HL-60 (cell line): Measurements from ENCODE around the gene ERC2.

Experiments used
- DNase-seq, 2 experiments: peaks; one replicate each; pipeline ENCODE4 v3.0.0-alpha.2; 2010 to 2020; ENCODE audit warnings: low read depth in 1 of 2, low spot score in 1 of 2
- H3K27ac ChIP-seq: fragments of 250-450 bp; sonication (Bioruptor Pico); replicated peaks from 2 replicates; pipeline ENCODE4 v1.5.1; 2020; ENCODE audit warnings: mild to moderate bottlenecking, moderate library complexity
- H3K27me3 ChIP-seq: fragments of 250-450 bp; sonication (Bioruptor Pico); 2 replicates; pipeline ENCODE4 v1.5.1; 2021; ENCODE audit warnings: mild to moderate bottlenecking, moderate library complexity; ENCODE audit not compliant: insufficient read depth, poor library complexity, severe bottlenecking
- H3K4me3 ChIP-seq: replicated peaks from 2 replicates; pipeline ENCODE4 v1.5.1; 2011; ENCODE audit warnings: mild to moderate bottlenecking, control low read depth, low read length; ENCODE audit not compliant: insufficient read depth
- GABPA ChIP-seq: IDR thresholded peaks from 2 replicates; pipeline ENCODE4 v1.6.1; 2012; ENCODE audit warnings: low read depth
- POLR2AphosphoS5 ChIP-seq: IDR thresholded peaks from 2 replicates; pipeline ENCODE4 v1.6.1; 2012; ENCODE audit warnings: low read depth
- SPI1 ChIP-seq: IDR thresholded peaks from 2 replicates; pipeline ENCODE4 v1.6.1; 2012; ENCODE audit warnings: low read depth, mild to moderate bottlenecking, borderline replicate concordance
- TF ChIP-seq, protein P1 (sequence below): IDR thresholded peaks from 2 replicates; pipeline ENCODE4 v1.6.1; 2012; ENCODE audit warnings: low read depth; ENCODE audit not compliant: insufficient replicate concordance
- TF ChIP-seq, protein P2 (sequence below): IDR thresholded peaks from one replicate; pipeline ENCODE4 v1.5.1; 2011; ENCODE audit warnings: low read length, control low read depth, inconsistent platforms; ENCODE audit not compliant: insufficient read depth

The ERC2 gene

DNA sequence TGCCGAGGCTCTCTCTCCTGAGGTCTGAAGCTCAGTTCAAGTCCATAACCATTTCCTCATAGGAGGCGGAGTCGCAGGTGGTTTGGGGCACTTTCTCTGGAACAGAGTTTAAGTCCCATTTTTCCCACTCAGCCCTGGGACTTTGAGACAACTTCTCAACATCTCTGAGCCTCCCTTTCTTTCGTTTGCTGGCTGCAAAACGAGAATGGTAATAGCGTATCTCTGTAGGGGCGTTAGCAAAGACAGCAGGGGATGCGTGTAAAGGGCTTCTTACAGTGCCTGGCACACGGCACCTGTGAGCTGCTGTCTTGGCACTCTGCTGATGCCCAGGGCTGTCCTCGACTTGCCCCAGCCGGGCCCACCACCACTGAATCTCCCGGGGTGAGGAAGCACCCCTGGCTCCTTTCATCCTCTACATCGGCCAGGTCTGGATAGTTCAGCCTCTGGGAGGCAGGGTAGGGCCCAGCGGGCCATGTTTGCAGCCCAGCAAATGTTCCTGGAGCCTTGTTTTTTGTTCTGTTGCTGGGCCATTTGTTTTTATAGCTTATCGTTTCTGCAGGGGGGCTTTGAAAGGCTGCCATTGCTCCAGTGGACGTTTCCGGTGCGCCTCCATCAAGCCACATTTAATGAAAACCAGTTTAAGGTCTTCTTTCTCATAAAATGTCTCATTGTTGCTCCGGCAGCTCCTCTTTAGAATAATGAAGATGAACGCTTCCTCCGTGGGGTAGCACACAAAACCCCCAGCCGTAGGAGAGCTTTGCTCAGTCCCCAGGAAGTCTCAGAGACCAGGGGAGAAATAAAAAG is 921.2 kb downstream of the ERC2 start:
- TF ChIP-seq POLR2AphosphoS5 (no peak), SPI1 (no peak), GABPA (no peak)
- TF ChIP-seq, protein P1, sequence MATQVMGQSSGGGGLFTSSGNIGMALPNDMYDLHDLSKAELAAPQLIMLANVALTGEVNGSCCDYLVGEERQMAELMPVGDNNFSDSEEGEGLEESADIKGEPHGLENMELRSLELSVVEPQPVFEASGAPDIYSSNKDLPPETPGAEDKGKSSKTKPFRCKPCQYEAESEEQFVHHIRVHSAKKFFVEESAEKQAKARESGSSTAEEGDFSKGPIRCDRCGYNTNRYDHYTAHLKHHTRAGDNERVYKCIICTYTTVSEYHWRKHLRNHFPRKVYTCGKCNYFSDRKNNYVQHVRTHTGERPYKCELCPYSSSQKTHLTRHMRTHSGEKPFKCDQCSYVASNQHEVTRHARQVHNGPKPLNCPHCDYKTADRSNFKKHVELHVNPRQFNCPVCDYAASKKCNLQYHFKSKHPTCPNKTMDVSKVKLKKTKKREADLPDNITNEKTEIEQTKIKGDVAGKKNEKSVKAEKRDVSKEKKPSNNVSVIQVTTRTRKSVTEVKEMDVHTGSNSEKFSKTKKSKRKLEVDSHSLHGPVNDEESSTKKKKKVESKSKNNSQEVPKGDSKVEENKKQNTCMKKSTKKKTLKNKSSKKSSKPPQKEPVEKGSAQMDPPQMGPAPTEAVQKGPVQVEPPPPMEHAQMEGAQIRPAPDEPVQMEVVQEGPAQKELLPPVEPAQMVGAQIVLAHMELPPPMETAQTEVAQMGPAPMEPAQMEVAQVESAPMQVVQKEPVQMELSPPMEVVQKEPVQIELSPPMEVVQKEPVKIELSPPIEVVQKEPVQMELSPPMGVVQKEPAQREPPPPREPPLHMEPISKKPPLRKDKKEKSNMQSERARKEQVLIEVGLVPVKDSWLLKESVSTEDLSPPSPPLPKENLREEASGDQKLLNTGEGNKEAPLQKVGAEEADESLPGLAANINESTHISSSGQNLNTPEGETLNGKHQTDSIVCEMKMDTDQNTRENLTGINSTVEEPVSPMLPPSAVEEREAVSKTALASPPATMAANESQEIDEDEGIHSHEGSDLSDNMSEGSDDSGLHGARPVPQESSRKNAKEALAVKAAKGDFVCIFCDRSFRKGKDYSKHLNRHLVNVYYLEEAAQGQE, result no peak
- TF ChIP-seq, protein P2, sequence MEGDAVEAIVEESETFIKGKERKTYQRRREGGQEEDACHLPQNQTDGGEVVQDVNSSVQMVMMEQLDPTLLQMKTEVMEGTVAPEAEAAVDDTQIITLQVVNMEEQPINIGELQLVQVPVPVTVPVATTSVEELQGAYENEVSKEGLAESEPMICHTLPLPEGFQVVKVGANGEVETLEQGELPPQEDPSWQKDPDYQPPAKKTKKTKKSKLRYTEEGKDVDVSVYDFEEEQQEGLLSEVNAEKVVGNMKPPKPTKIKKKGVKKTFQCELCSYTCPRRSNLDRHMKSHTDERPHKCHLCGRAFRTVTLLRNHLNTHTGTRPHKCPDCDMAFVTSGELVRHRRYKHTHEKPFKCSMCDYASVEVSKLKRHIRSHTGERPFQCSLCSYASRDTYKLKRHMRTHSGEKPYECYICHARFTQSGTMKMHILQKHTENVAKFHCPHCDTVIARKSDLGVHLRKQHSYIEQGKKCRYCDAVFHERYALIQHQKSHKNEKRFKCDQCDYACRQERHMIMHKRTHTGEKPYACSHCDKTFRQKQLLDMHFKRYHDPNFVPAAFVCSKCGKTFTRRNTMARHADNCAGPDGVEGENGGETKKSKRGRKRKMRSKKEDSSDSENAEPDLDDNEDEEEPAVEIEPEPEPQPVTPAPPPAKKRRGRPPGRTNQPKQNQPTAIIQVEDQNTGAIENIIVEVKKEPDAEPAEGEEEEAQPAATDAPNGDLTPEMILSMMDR, result no peak
- no peak for DNase-seq
- no peak overlapping the region for H3K4me3 ChIP-seq

DNA sequence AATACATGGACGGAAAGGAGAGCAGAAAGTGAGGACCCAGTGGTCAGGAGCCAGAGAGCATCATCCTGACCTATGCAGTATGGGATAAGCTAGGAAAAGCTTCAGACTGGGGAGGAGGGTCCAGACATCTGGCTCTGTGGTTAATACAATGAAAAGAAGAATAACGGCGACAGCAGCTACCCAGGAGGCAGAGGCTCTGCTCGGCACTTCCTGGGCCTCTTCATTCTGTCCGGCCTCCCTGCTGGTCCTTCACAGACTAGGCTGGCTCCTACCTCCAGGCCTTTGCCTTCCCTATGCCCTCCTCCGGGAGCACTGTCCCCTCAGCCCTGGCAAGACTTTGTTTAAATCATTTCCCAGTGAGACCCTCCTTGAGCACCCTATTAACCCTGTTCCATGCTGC is 922.3 kb downstream of the ERC2 start:
- Histone ChIP-seq H3K4me3 (no peak overlapping the region), H3K27ac (no peak overlapping the region), H3K27me3 (no peaks in the 10 kb centered on the region)
- TF ChIP-seq, protein P1, result no peak
- TF ChIP-seq SPI1, result no peak
- TF ChIP-seq, protein P2, result no peak
- no peak for TF ChIP-seq GABPA
- TF ChIP-seq POLR2AphosphoS5, result no peak
- DNase-seq, result no peak

More for the DNA sequence above, 921.2 kb downstream of the ERC2 start:
- H3K27me3 ChIP-seq, result no peaks in the 10 kb centered on the region
- no peak overlapping the region for H3K27ac ChIP-seq

DNA sequence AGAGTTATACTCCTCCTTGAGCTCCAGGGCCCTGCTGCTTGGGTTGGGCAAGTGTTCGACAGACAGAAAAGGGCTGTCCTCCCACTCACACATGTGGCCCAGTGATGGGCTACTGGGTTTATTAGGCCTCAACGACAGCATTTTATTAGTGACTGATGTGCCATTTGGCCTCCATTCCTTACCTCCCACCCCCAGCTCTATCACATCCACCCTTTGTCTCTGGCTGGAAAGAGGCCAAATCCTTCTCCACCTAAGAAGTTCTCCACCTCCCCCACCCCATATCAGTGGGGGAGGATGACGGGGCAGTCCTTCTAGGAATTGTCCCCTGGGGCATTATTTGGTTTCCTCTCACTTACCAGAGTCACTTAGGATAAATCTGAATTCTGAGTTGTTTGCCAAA is 924.0 kb downstream of the ERC2 start:
- H3K27ac ChIP-seq, result no peak overlapping the region
- DNase-seq, result no peak
- TF ChIP-seq GABPA (no peak), POLR2AphosphoS5 (no peak), SPI1 (no peak)
- TF ChIP-seq, protein P1, result no peak
- TF ChIP-seq, protein P2, result no peak
- no peak overlapping the region for H3K4me3 ChIP-seq
- H3K27me3 ChIP-seq, result no peaks in the 10 kb centered on the region
